GM12878 (cell line): ENCODE measurements around the gene CORO1C. TPM values are rescaled to one million over a fixed set of nuclear protein-coding genes. Genes with fewer than 3 reads are reported as not detected.

Experiments used
- ATAC-seq: fragments of 200-7000 bp; cut with Tn5 transposase; 3 replicates; pipeline ENCODE4 v1.9.1; 2020; ENCODE audit warnings: mild to moderate bottlenecking, moderate library complexity
- BruUV-seq: library from RNA; stranded (reverse); fragments of 400-500 nt; replicated peaks from 2 replicates; lab custom pipeline; 2021; lab: Mats Ljungman, UMichigan
- CTCF ChIA-PET: fragments of 300-600 bp; sonication (Branson Sonifier 250); formaldehyde crosslinking; extraction: SDS; loops from one replicate; lab custom pipeline; 2021; ENCODE audit warnings: inconsistent platforms; lab: Yijun Ruan, JAX
- POLR2A ChIA-PET: fragments of 350-600 bp; formaldehyde crosslinking; extraction: SDS; loops from one replicate; lab custom pipeline; 2021; ENCODE audit warnings: inconsistent platforms; lab: Charles Lee
- RAD21 ChIA-PET: fragments of 300-600 bp; sonication (Branson Sonifier 250); formaldehyde crosslinking; loops from one replicate; lab custom pipeline; 2023; ENCODE audit warnings: antibody characterized with exemption; ENCODE audit not compliant: unreplicated experiment; lab: Charles Lee
- SMC1A ChIA-PET: fragments of 300-600 bp; sonication (Branson Sonifier 250); formaldehyde crosslinking; loops from one replicate; lab custom pipeline; 2023; ENCODE audit not compliant: unreplicated experiment, uncharacterized antibody; lab: Charles Lee
- DNase-seq: peaks from one replicate; pipeline ENCODE4 v3.0.0-alpha.2; 2011; ENCODE audit warnings: low read depth, low spot score
- FAIRE-seq: peaks from 3 replicates; lab custom pipeline; 2011; peaks lifted over from hg19 to GRCh38; lab: Jason Lieb, UNC
- H2AFZ ChIP-seq: 2 replicates; pipeline ENCODE4 v1.6.0; 2011; ENCODE audit warnings: low read depth, low read length, control low read depth; ENCODE audit not compliant: control insufficient read depth
- H3K27ac ChIP-seq: 2 replicates; pipeline ENCODE4 v1.5.1; 2011; ENCODE audit warnings: control low read depth; ENCODE audit not compliant: control insufficient read depth, insufficient read depth
- H3K27me3 ChIP-seq, 2 experiments: replicated peaks in 1 of 2; 2 replicates each; pipeline versions ENCODE4 v1.6.0 to v1.6.1; 2011; ENCODE audit warnings: low read length in 1 of 2; ENCODE audit not compliant: control insufficient read depth in 2 of 2, insufficient read depth in 2 of 2
- H3K36me3 ChIP-seq, 2 experiments: 2 replicates each; pipeline ENCODE4 v1.5.1; 2011; ENCODE audit warnings: low read length in 1 of 2; ENCODE audit not compliant: control insufficient read depth in 2 of 2, insufficient read depth in 2 of 2
- H3K4me1 ChIP-seq: 2 replicates; pipeline ENCODE4 v1.6.1; 2011; ENCODE audit warnings: mild to moderate bottlenecking, low read length, moderate library complexity, mixed read lengths; ENCODE audit not compliant: control insufficient read depth, insufficient read depth
- H3K4me2 ChIP-seq: 2 replicates; pipeline ENCODE4 v1.6.0; 2011; ENCODE audit warnings: control low read depth; ENCODE audit not compliant: control insufficient read depth, insufficient read depth
- H3K4me3 ChIP-seq: fragments of 200-600 bp; sonication (generic); 2 replicates; pipeline ENCODE4 v1.5.1; 2016
- H3K79me2 ChIP-seq: 2 replicates; pipeline ENCODE4 v1.6.0; 2011; ENCODE audit warnings: low read length; ENCODE audit not compliant: control insufficient read depth, insufficient read depth
- H3K9ac ChIP-seq: 2 replicates; pipeline ENCODE4 v1.8.0; 2011; ENCODE audit warnings: low read length, control low read depth, mixed read lengths; ENCODE audit not compliant: control insufficient read depth, insufficient read depth
- H3K9me3 ChIP-seq: replicated peaks from 3 replicates; pipeline ENCODE4 v1.5.1; 2011; ENCODE audit warnings: mild to moderate bottlenecking, low read length; ENCODE audit not compliant: control insufficient read depth, insufficient read depth
- H4K20me1 ChIP-seq: 2 replicates; pipeline ENCODE4 v1.6.0; 2011; ENCODE audit not compliant: control insufficient read depth, insufficient read depth
- ASH2L ChIP-seq: fragments of 300-600, 200-600 bp; sonication (generic); IDR thresholded peaks from 2 replicates; pipeline ENCODE4 v1.6.1; 2017; ENCODE audit warnings: low read depth, mild to moderate bottlenecking, borderline replicate concordance
- BACH1 ChIP-seq: fragments of 450-650 bp; IDR thresholded peaks from 2 replicates; pipeline ENCODE4 v1.6.1; 2017; ENCODE audit warnings: mild to moderate bottlenecking, borderline replicate concordance
- DPF2 ChIP-seq: fragments of 450-650 bp; IDR thresholded peaks from 2 replicates; pipeline ENCODE4 v1.6.1; 2017; ENCODE audit warnings: mild to moderate bottlenecking
- EGR1 ChIP-seq, 2 experiments: IDR thresholded peaks; 1 replicate in 1 of 2; 2 replicates in 1 of 2; pipeline ENCODE4 v1.6.1; 2011 to 2012; ENCODE audit warnings: low read depth in 2 of 2, low read length in 2 of 2, borderline replicate concordance in 1 of 2, mild to moderate bottlenecking in 1 of 2, moderate library complexity in 1 of 2
- IKZF2 ChIP-seq, 2 experiments: fragments of 450-650 bp; IDR thresholded peaks; 2 replicates each; pipeline ENCODE4 v1.6.1; 2017; ENCODE audit warnings: mild to moderate bottlenecking in 2 of 2, moderate library complexity in 2 of 2
- NR2C2 ChIP-seq: IDR thresholded peaks from 2 replicates; pipeline ENCODE4 v1.6.1; 2011; ENCODE audit warnings: borderline replicate concordance, low read depth; ENCODE audit not compliant: control insufficient read depth, insufficient read length
- PKNOX1 ChIP-seq: fragments of 450-650 bp; IDR thresholded peaks from 2 replicates; pipeline ENCODE4 v1.6.1; 2016; ENCODE audit warnings: mild to moderate bottlenecking
- POLR2AphosphoS2 ChIP-seq: IDR thresholded peaks from 2 replicates; pipeline ENCODE4 v1.6.1; 2011; ENCODE audit warnings: low read depth, mild to moderate bottlenecking, low read length, improper control_type of control experiment, moderate library complexity
- SIX5 ChIP-seq: IDR thresholded peaks from 2 replicates; pipeline ENCODE4 v1.6.1; 2011; ENCODE audit warnings: mild to moderate bottlenecking, low read depth, low read length, moderate library complexity; ENCODE audit not compliant: severe bottlenecking
- SREBF2 ChIP-seq: IDR thresholded peaks from 2 replicates; pipeline ENCODE4 v1.6.1; 2012; ENCODE audit warnings: mild to moderate bottlenecking, low read length
- STAT3 ChIP-seq: IDR thresholded peaks from 2 replicates; pipeline ENCODE4 v1.6.1; 2011; ENCODE audit warnings: low read depth, low read length, improper control_type of control experiment
- TCF3 ChIP-seq: IDR thresholded peaks from 2 replicates; pipeline ENCODE4 v1.6.1; 2012; ENCODE audit warnings: low read depth, mild to moderate bottlenecking, low read length, borderline replicate concordance; ENCODE audit not compliant: insufficient read depth
- WGBS: methylation state at CpG from one replicate; pipeline ENCODE4 v1.1.6; 2016; ENCODE audit warnings: low lambda C conversion rate; ENCODE audit not compliant: insufficient replicate concordance, insufficient coverage; ENCODE audit errors: missing lambda C conversion rate; 5-methylcytosine and 5-hydroxymethylcytosine counted together
- in situ Hi-C: fragments of 300-500 bp; cut with MboI; formaldehyde crosslinking; loops from 9 replicates; pipeline ENCODE4 v1.14.3; 2018; ENCODE audit warnings: mixed read lengths
- intact Hi-C: fragments of 100-400 bp; cut with micrococcal nuclease; formaldehyde crosslinking; loops from one replicate; pipeline ENCODE4 v1.14.2; 2022; ENCODE audit not compliant: unreplicated experiment
- polyA plus RNA-seq, 11 experiments: library from polyadenylated mRNA; depleted of rRNA in 4 of 11; unstranded in 6 of 11; stranded (reverse) in 5 of 11; fragments of >200 nt; fragmentation: Nextera tagmentation in 4 of 11; fragmentation: Illumina TruSeq in 1 of 11; extraction: Ambion mirVana in 4 of 11; extraction: Trizol in 1 of 11; gene quantifications; 1 replicate in 1 of 11; 2 replicates in 10 of 11; pipeline versions ENCODE4 v1.2.1 to v1.2.3, GENCODE V29; 2011 to 2016; ENCODE audit warnings: inconsistent platforms in 2 of 11, missing spikeins in 2 of 11, low read depth in 1 of 11
- total RNA-seq, 4 experiments: library from RNA; depleted of rRNA in 3 of 4; stranded (reverse); fragments of >200 nt in 3 of 4; fragmentation: Illumina TruSeq in 1 of 4; extraction: Trizol in 1 of 4; gene quantifications; 2 replicates each; pipeline versions ENCODE4 v1.2.1 to v1.2.3, GENCODE V29; 2013 to 2021

CORO1C gene
- total and polyA plus RNA-seq, 10 of the 15 experiments (the other 5 are each of a cell fraction or from before 2014, with no cell fraction given): 52.7 to 254 (median 171) TPM

- no peak for ATAC-seq
- no peak overlapping the region for H3K4me3 ChIP-seq
- WGBS: 66% methylated on average over 2 of the region's 2 CpGs
- no peak for TF ChIP-seq STAT3
- no peak for TF ChIP-seq TCF3
- TF ChIP-seq SIX5: no peak
- TF ChIP-seq BACH1: no peak
- TF ChIP-seq DPF2: no peak
- TF ChIP-seq PKNOX1: no peak
- TF ChIP-seq NR2C2: no peak
- TF ChIP-seq POLR2AphosphoS2: no peak
- no peak for TF ChIP-seq SREBF2
- TF ChIP-seq EGR1 (IDR thresholded peaks at IDR 0.05; ENCODE audit: borderline replicate concordance in 1 of 2, low read depth in 2 of 2, low read length in 2 of 2): no peak
- no peak for TF ChIP-seq ASH2L
- no peak for TF ChIP-seq IKZF2 (IDR thresholded peaks at IDR 0.05)
- TF ChIP-seq, all 136 proteins: peak for 0
- ChIA-PET CTCF (interaction anchor here (0.6 kb wide), 1 partner anchor 11 kb away, joined by 4 read pairs; no protein-coding TSS in a partner anchor), RAD21 (no interaction called here), SMC1A (no interaction called here), POLR2A (interaction anchor here (0.6 kb wide), 1 partner anchor 15 kb away, joined by 3 read pairs; no protein-coding TSS in a partner anchor)
- in situ Hi-C loops: no loop called here
- Histone ChIP-seq H3K4me1 (no peaks in the 10 kb centered on the region), H3K27ac (no peak overlapping the region), H4K20me1 (no peaks in the 10 kb centered on the region), H3K4me2 (no peak overlapping the region), H3K36me3 (no peaks in the 10 kb centered on the region), H2AFZ (no peak overlapping the region), H3K27me3 (no peaks in the 10 kb centered on the region), H3K9me3 (no peaks in the 10 kb centered on the region), H3K9ac (no peak overlapping the region), H3K79me2 (no peaks in the 10 kb centered on the region)
- intact Hi-C loops: no loop called here
- FAIRE-seq (no peak), DNase-seq (no peak)
- no TSS peak for BruUV-seq
Measured at GRCh38 chr12:108755481-108755880, 24.2 kb upstream of the CORO1C start.
